Measurements from ENCODE around the gene TRMT11. TPM values are rescaled to one million over a fixed set of nuclear protein-coding genes. Genes with fewer than 3 reads are reported as not detected.

The TRMT11 gene
- total and polyA plus RNA-seq, 9 of the 15 experiments (the other 6 are each of a cell fraction or from before 2014, with no cell fraction given): 38.8 to 88.0 (median 59.8) TPM

- TF ChIP-seq, protein P1, sequence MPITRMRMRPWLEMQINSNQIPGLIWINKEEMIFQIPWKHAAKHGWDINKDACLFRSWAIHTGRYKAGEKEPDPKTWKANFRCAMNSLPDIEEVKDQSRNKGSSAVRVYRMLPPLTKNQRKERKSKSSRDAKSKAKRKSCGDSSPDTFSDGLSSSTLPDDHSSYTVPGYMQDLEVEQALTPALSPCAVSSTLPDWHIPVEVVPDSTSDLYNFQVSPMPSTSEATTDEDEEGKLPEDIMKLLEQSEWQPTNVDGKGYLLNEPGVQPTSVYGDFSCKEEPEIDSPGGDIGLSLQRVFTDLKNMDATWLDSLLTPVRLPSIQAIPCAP (CRISPR knock-in tag; IDR thresholded peaks at IDR 0.05; ENCODE audit: borderline replicate concordance): no peak
- no peak for TF ChIP-seq CSDE1 (IDR thresholded peaks at IDR 0.05)
- TF ChIP-seq, protein P2, sequence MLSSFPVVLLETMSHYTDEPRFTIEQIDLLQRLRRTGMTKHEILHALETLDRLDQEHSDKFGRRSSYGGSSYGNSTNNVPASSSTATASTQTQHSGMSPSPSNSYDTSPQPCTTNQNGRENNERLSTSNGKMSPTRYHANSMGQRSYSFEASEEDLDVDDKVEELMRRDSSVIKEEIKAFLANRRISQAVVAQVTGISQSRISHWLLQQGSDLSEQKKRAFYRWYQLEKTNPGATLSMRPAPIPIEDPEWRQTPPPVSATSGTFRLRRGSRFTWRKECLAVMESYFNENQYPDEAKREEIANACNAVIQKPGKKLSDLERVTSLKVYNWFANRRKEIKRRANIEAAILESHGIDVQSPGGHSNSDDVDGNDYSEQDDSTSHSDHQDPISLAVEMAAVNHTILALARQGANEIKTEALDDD (IDR thresholded peaks at IDR 0.05): no peak
- no peak for TF ChIP-seq PURB (CRISPR knock-in tag; IDR thresholded peaks at IDR 0.05; ENCODE audit: low read depth)
Measured at GRCh38 chr6:126016591-126016990, 30.3 kb downstream of the TRMT11 start (continued).

DNA sequence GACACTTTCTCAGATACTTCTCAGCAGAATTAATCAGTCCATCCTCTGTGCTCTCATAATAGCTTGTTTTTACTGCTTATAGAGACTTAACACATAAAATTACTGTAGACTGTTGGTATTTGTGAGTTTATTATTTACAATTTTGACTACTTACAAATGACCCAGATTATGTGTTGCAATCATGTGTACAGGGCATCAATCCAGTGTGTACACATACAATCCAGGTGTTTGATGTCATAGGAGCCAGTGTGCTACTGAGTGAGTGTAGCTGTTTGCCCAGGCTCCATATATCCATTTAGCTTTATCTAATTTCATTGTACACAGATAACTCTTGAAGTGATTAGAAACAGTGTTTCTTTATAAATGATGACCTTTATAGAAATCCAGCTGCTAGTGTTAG is 31.3 kb downstream of the TRMT11 start:
- no peak for DNase-seq (ENCODE audit: extremely low read depth in 1 of 4, low spot score in 3 of 4)
- CTCF ChIA-PET (ENCODE audit: low intra/inter-chr PET ratio): interaction anchor here (0.6 kb wide), 1 partner anchor 52 kb away, joined by 4 read pairs; no protein-coding TSS in a partner anchor
- in situ Hi-C loops (cut with MboI): no loop called here
- TF ChIP-seq ETS1 (conservative IDR thresholded peaks at IDR 0.05; ENCODE audit: control insufficient read depth, low read depth, low read length) (no peak), PYGO2 (tag; IDR thresholded peaks at IDR 0.05) (no peak), TRIM24 (IDR thresholded peaks at IDR 0.05) (no peak), ZNF124 (CRISPR knock-in tag; IDR thresholded peaks at IDR 0.05) (no peak), SUPT5H (IDR thresholded peaks at IDR 0.05) (no peak), RBM25 (IDR thresholded peaks at IDR 0.05; ENCODE audit: low read depth, low read length, severe bottlenecking) (no peak), PRPF4 (IDR thresholded peaks at IDR 0.05; ENCODE audit: insufficient read depth, low read depth, low read length, poor library complexity, severe bottlenecking) (no peak), CBX5 (IDR thresholded peaks at IDR 0.05; ENCODE audit: borderline replicate concordance, low read depth) (no peak), ZNF586 (CRISPR knock-in tag; conservative IDR thresholded peaks at IDR 0.05) (no peak), SMARCB1 (IDR thresholded peaks at IDR 0.05; ENCODE audit: insufficient read length, low read depth) (no peak), ZNF324 (CRISPR knock-in tag; IDR thresholded peaks at IDR 0.05) (no peak), BCOR (IDR thresholded peaks at IDR 0.05) (no peak)
- TF ChIP-seq, protein P3, sequence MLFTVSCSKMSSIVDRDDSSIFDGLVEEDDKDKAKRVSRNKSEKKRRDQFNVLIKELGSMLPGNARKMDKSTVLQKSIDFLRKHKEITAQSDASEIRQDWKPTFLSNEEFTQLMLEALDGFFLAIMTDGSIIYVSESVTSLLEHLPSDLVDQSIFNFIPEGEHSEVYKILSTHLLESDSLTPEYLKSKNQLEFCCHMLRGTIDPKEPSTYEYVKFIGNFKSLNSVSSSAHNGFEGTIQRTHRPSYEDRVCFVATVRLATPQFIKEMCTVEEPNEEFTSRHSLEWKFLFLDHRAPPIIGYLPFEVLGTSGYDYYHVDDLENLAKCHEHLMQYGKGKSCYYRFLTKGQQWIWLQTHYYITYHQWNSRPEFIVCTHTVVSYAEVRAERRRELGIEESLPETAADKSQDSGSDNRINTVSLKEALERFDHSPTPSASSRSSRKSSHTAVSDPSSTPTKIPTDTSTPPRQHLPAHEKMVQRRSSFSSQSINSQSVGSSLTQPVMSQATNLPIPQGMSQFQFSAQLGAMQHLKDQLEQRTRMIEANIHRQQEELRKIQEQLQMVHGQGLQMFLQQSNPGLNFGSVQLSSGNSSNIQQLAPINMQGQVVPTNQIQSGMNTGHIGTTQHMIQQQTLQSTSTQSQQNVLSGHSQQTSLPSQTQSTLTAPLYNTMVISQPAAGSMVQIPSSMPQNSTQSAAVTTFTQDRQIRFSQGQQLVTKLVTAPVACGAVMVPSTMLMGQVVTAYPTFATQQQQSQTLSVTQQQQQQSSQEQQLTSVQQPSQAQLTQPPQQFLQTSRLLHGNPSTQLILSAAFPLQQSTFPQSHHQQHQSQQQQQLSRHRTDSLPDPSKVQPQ (CRISPR knock-in tag; IDR thresholded peaks at IDR 0.05; ENCODE audit: borderline replicate concordance): no peak

More for the DNA sequence above, 31.3 kb downstream of the TRMT11 start:
- H3K4me1 ChIP-seq (replicated peaks in 1 of 2; ENCODE audit: control insufficient read depth in 2 of 2, insufficient read depth in 2 of 2, low read length in 2 of 2): no peaks in the 10 kb centered on the region
- peaks cover 90% of the 10 kb centered on the region for H3K36me3 ChIP-seq (ENCODE audit: control insufficient read depth, insufficient read depth, low read length)
- H3K4me2 ChIP-seq (ENCODE audit: insufficient read depth, low read length): no peak overlapping the region
- H3K9me1 ChIP-seq (ENCODE audit: control insufficient read depth, insufficient read depth, low read length): no peaks in the 10 kb centered on the region
- no peaks in the 10 kb centered on the region for H3K27me3 ChIP-seq (ENCODE audit: control insufficient read depth in 2 of 2, insufficient read depth in 2 of 2, low read length in 2 of 2)
- POLR2A ChIA-PET: no interaction called here
- no peaks in the 10 kb centered on the region for H3K79me2 ChIP-seq (ENCODE audit: control insufficient read depth, insufficient read depth, low read length)
- no peak overlapping the region for H2AFZ ChIP-seq (ENCODE audit: low read depth, low read length)
- H4K20me1 ChIP-seq (replicated peaks; ENCODE audit: control insufficient read depth, insufficient read depth, low read length): no peaks in the 10 kb centered on the region
- ATAC-seq (no peak), FAIRE-seq (no peak)
- no peaks in the 10 kb centered on the region for H3K9me3 ChIP-seq (replicated peaks; ENCODE audit: control insufficient read depth, insufficient read depth, low read depth, low read length)
- no peak overlapping the region for H3K4me3 ChIP-seq
- H3K27ac ChIP-seq (ENCODE audit: extremely low read depth, low read depth, low read length): no peak overlapping the region
- intact Hi-C loops (cut with micrococcal nuclease): no loop called here
- no TSS peak for BruUV-seq (replicated peaks)
- no peak overlapping the region for H3K9ac ChIP-seq (ENCODE audit: insufficient read depth in 1 of 2, low read depth in 2 of 2, low read length in 2 of 2)

All from K562 (cell line).